Psoas muscle (tissue), 8 donors: Measurements from ENCODE around the gene SLC2A13. TPM values are rescaled to one million over a fixed set of nuclear protein-coding genes. Genes with fewer than 3 reads are reported as not detected.

Source experiments
- ATAC-seq, 4 donors: fragments of 200-7000 bp; cut with Tn5 transposase; one replicate each; pipeline ENCODE4 v1.9.1; 2020; ENCODE audit warnings: moderate library complexity in 3 of 4, mild to moderate bottlenecking in 2 of 4
- DNase-seq, 2 donors: peaks; one replicate each; pipeline ENCODE4 v3.0.0-alpha.2; 2020
- H3K27ac ChIP-seq: fragments of 200-600 bp; one replicate; pipeline ENCODE4 v1.8.0; 2022
- H3K27me3 ChIP-seq, 3 donors: fragments of 200-600 bp in 1 of 3; one replicate each; pipeline versions ENCODE4 v1.6.1 to v1.8.0; 2013 to 2022; ENCODE audit warnings: low read length in 2 of 3, mild to moderate bottlenecking in 2 of 3, moderate library complexity in 1 of 3; ENCODE audit not compliant: insufficient read depth in 3 of 3
- H3K36me3 ChIP-seq, 2 donors: fragments of 200-600 bp in 1 of 2; one replicate each; pipeline versions ENCODE4 v1.6.1 to v1.8.0; 2013 to 2022; ENCODE audit warnings: low read depth in 1 of 2, mild to moderate bottlenecking in 1 of 2, moderate library complexity in 1 of 2; ENCODE audit not compliant: insufficient read depth in 1 of 2
- H3K4me1 ChIP-seq: fragments of 200-600 bp; one replicate; pipeline ENCODE4 v1.8.0; 2022
- H3K4me3 ChIP-seq: fragments of 200-600 bp; one replicate; pipeline ENCODE4 v1.8.0; 2022; ENCODE audit warnings: mild to moderate bottlenecking
- H3K9me3 ChIP-seq: fragments of 200-600 bp; one replicate; pipeline ENCODE4 v1.8.0; 2022
- CTCF ChIP-seq: fragments of 200-600 bp; IDR thresholded peaks from one replicate; pipeline ENCODE4 v1.8.0; 2022; ENCODE audit warnings: antibody characterized with exemption
- WGBS, 3 donors: extraction: QIAGEN DNeasy Blood & Tissue Kit; methylation state at CpG; one replicate each; pipeline versions ENCODE4 v1.1.6 to v1.1.7; 2013; 5-methylcytosine and 5-hydroxymethylcytosine counted together
- intact Hi-C, 2 donors: fragments of 100-400 bp; cut with DNase I; formaldehyde crosslinking; loops; one replicate each; pipeline versions ENCODE4 v1.11.0 to v1.14.2; 2022
- polyA plus RNA-seq, 3 donors: library from polyadenylated mRNA; stranded (reverse); fragments of 200-250 nt; gene quantifications; one replicate each; pipeline ENCODE4 v1.2.3, GENCODE V29; 2013
- total RNA-seq, 4 donors: library from RNA; stranded (reverse); fragmentation: NEBNext Ultra II Directional in 2 of 4; extraction: Animal tissue kit (Norgen Biotek cat#: 25700) in 2 of 4; gene quantifications; one replicate each; pipeline versions ENCODE4 v1.2.1 to v1.2.4, GENCODE V29; 2021 to 2023
- donor health status: healthy with polysubstance abuse.
- donor health status: DM: no; HTN: no; CAD: no; lungs with moderate emphysema.
- donor health status: Bipolar disorder and iron deficiency.
- donor health status: healthy.
- donor health status: DM: yes; HTN: yes; CAD: no.
- donor health status: DM: no; HTN: no; CAD: no.
- donor health status: DM: no; HTN: no; CAD: no.
- donor health status: DM: yes; HTN: yes; CAD: no.

Gene SLC2A13
- total and polyA plus RNA-seq, 7 donors = 0.39 to 1.7 (median 0.95) TPM

- DNase-seq (no peak), ATAC-seq (no peak)
- WGBS, 3 donors = 92 to 94% (median 92%) methylated on average over 2 of the region's 2 CpGs
- intact Hi-C loops = no loop called here
- Histone ChIP-seq H3K27ac (no peak overlapping the region), H3K4me1 (no peaks in the 10 kb centered on the region), H3K27me3 (no peaks in the 10 kb centered on the region), H3K36me3 (no peaks in the 10 kb centered on the region), H3K9me3 (no peaks in the 10 kb centered on the region), H3K4me3 (no peak overlapping the region)
- no peak for TF ChIP-seq CTCF
These were observed 170.0 kb downstream of the SLC2A13 start for GRCh38 chr12:39935839-39936238.

- H3K9me3 ChIP-seq = no peaks in the 10 kb centered on the region
- intact Hi-C loops = no loop called here
- no peaks in the 10 kb centered on the region for H3K36me3 ChIP-seq
- H3K4me1 ChIP-seq = no peaks in the 10 kb centered on the region
- no peak overlapping the region for H3K27ac ChIP-seq
- DNase-seq (no peak), ATAC-seq (no peak)
- H3K4me3 ChIP-seq = no peak overlapping the region
- H3K27me3 ChIP-seq = no peaks in the 10 kb centered on the region
- TF ChIP-seq CTCF = no peak
- 52 to 64% (median 59%) methylated on average over 1 of the region's 1 CpG for WGBS, 3 donors
These were observed 170.6 kb downstream of the SLC2A13 start for GRCh38 chr12:39935275-39935674.

DNA sequence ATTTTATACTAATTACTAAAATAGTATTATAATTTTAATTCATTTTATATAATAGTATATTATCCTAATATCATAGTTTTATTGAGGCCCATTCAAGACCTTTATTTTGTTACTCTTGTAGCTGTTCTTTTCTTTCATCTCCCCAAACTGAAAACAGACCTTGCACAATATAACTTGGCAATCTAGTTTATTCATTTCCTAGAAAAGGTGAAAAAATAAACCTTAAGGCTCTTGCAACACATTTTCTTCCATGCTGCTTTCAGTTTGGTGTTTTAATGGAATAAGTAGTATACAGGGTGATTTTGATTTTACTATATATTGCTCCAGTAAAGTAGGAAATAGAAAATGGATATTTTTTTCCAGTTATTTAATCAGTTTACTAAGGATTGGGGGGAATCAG, 174.0 kb downstream of the SLC2A13 start:
- H3K27ac ChIP-seq = no peak overlapping the region
- no peak for ATAC-seq

GRCh38 chr12:39931231-39931630, 174.7 kb downstream of the SLC2A13 start:
- no peaks in the 10 kb centered on the region for H3K27me3 ChIP-seq
- DNase-seq (no peak), ATAC-seq (no peak)
- H3K27ac ChIP-seq = no peak overlapping the region
- WGBS, 3 donors = 56 to 76% (median 66%) methylated on average over 4 of the region's 4 CpGs
- no peaks in the 10 kb centered on the region for H3K4me1 ChIP-seq
- intact Hi-C loops = no loop called here
- no peaks in the 10 kb centered on the region for H3K36me3 ChIP-seq
- H3K4me3 ChIP-seq = no peak overlapping the region
- no peak for TF ChIP-seq CTCF
- no peaks in the 10 kb centered on the region for H3K9me3 ChIP-seq

More for the DNA sequence above, 174.0 kb downstream of the SLC2A13 start:
- no peak overlapping the region for H3K4me3 ChIP-seq
- intact Hi-C loops = no loop called here
- DNase-seq = no peak
- no peaks in the 10 kb centered on the region for H3K27me3 ChIP-seq
- H3K4me1 ChIP-seq = no peaks in the 10 kb centered on the region
- H3K36me3 ChIP-seq = no peaks in the 10 kb centered on the region
- no peak for TF ChIP-seq CTCF
- no peaks in the 10 kb centered on the region for H3K9me3 ChIP-seq

DNA sequence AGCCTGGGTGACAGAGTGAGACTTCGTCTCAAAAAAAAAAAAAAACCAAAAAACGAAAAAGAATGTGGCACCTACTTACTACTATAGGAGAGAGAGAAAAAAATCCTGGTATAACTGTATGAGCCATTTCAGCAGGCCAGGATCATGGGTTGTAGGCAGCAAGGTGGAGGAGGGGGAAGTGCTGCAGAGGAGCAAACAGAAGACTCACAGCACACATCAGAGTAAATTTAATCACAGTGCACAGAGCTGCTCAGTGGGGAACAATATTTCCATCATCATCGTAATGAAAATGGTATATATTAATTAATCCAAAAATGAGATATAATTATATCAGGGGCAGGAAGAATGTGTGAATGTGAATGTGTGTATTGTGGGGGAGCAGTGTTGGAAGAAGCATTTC, 175.8 kb downstream of the SLC2A13 start:
- no peak for TF ChIP-seq CTCF
- Histone ChIP-seq H3K4me1 (no peaks in the 10 kb centered on the region), H3K27me3 (no peaks in the 10 kb centered on the region), H3K27ac (no peak overlapping the region), H3K9me3 (no peaks in the 10 kb centered on the region), H3K4me3 (no peak overlapping the region), H3K36me3 (no peaks in the 10 kb centered on the region)
- intact Hi-C loops = no loop called here
- 74 to 77% (median 76%) methylated on average over 3 of the region's 3 CpGs for WGBS, 3 donors
- ATAC-seq = no peak
- no peak for DNase-seq
